ENCODE data around the gene TLR9. TPM values are rescaled to one million over a fixed set of nuclear protein-coding genes. Genes with fewer than 3 reads are reported as not detected.

The TLR9 gene
- total RNA-seq, 6 experiments from 2014 or later, result not detected

GRCh38 chr3:52203701-52204100 lies 21.7 kb downstream of the TLR9 start:
- Mint-ChIP-seq H3K4me1 (ENCODE audit: low read depth) (peaks cover 21% of the 10 kb centered on the region), H3K4me3 (no peak overlapping the region), H3K27ac (no peak overlapping the region), H3K9me3 (no peaks in the 10 kb centered on the region), H3K36me3 (ENCODE audit: low read depth) (peaks cover 58% of the 10 kb centered on the region), H3K27me3 (ENCODE audit: insufficient read depth) (no peaks in the 10 kb centered on the region; the same call in 1 of the 2 replicates)
- TF ChIP-seq, protein P1, sequence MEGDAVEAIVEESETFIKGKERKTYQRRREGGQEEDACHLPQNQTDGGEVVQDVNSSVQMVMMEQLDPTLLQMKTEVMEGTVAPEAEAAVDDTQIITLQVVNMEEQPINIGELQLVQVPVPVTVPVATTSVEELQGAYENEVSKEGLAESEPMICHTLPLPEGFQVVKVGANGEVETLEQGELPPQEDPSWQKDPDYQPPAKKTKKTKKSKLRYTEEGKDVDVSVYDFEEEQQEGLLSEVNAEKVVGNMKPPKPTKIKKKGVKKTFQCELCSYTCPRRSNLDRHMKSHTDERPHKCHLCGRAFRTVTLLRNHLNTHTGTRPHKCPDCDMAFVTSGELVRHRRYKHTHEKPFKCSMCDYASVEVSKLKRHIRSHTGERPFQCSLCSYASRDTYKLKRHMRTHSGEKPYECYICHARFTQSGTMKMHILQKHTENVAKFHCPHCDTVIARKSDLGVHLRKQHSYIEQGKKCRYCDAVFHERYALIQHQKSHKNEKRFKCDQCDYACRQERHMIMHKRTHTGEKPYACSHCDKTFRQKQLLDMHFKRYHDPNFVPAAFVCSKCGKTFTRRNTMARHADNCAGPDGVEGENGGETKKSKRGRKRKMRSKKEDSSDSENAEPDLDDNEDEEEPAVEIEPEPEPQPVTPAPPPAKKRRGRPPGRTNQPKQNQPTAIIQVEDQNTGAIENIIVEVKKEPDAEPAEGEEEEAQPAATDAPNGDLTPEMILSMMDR (IDR thresholded peaks at IDR 0.05), result no peak
- DNase-seq, result no peak

- Mint-ChIP-seq H3K9me3 (no peaks in the 10 kb centered on the region), H3K27me3 (ENCODE audit: insufficient read depth) (peaks cover 4% of the 10 kb centered on the region), H3K4me1 (ENCODE audit: low read depth) (peaks cover 27% of the 10 kb centered on the region), H3K4me3 (no peak overlapping the region), H3K36me3 (ENCODE audit: low read depth) (peaks cover 53% of the 10 kb centered on the region), H3K27ac (no peak overlapping the region)
- TF ChIP-seq, protein P1 (IDR thresholded peaks at IDR 0.05), result no peak
- DNase-seq, result no peak
These were observed 22.9 kb downstream of the TLR9 start for GRCh38 chr3:52202384-52203077.

- DNase-seq, result no peak
- Mint-ChIP-seq H3K27ac (no peak overlapping the region; the same call in 1 of the 2 replicates), H3K9me3 (no peaks in the 10 kb centered on the region), H3K36me3 (ENCODE audit: low read depth) (peaks cover 42% of the 10 kb centered on the region), H3K27me3 (ENCODE audit: insufficient read depth) (peaks cover 6% of the 10 kb centered on the region), H3K4me1 (ENCODE audit: low read depth) (peaks cover 40% of the 10 kb centered on the region), H3K4me3 (no peak overlapping the region)
- TF ChIP-seq, protein P1 (IDR thresholded peaks at IDR 0.05), result no peak
These were observed 24.3 kb downstream of the TLR9 start for GRCh38 chr3:52200981-52201679.

- Mint-ChIP-seq H3K27ac (peak overlapping the region; percentile 72), H3K9me3 (no peaks in the 10 kb centered on the region), H3K36me3 (ENCODE audit: low read depth) (peaks cover 27% of the 10 kb centered on the region), H3K27me3 (ENCODE audit: insufficient read depth) (peaks cover 6% of the 10 kb centered on the region), H3K4me3 (peak overlapping the region; percentile 94), H3K4me1 (ENCODE audit: low read depth) (peaks cover 39% of the 10 kb centered on the region)
- TF ChIP-seq, protein P1 (IDR thresholded peaks at IDR 0.05), result no peak
- DNase-seq, result no peak
These were observed 26.5 kb downstream of the TLR9 start for GRCh38 chr3:52198643-52199608.

GRCh38 chr3:52197842-52198625 lies 27.4 kb downstream of the TLR9 start, which contains the start of gene ALAS1:
Gene ALAS1, plus strand, starts transcription at chr3:52198160. Its CDS starts 1,082 bp downstream, at chr3:52199242.
- peaks cover 9% of the 10 kb centered on the region for H3K27me3 Mint-ChIP-seq (ENCODE audit: insufficient read depth)
- TF ChIP-seq, protein P1 (IDR thresholded peaks at IDR 0.05), result peak; percentile 36
- peaks cover 20% of the 10 kb centered on the region for H3K36me3 Mint-ChIP-seq (ENCODE audit: low read depth)
- H3K4me3 Mint-ChIP-seq, result peak within 1 kb of the TSS; percentile 94
- H3K9me3 Mint-ChIP-seq, result no peaks in the 10 kb centered on the region
- peak; percentile 74 for DNase-seq
- peak within 1 kb of the TSS; percentile 81 for H3K27ac Mint-ChIP-seq
- H3K4me1 Mint-ChIP-seq (ENCODE audit: low read depth), result peaks cover 43% of the 10 kb centered on the region

All from HFFc6 (cell line).